Bronchial epithelial cell (primary cell): Measurements from ENCODE around the gene AMER2. TPM values are rescaled to one million over a fixed set of nuclear protein-coding genes. Genes with fewer than 3 reads are reported as not detected.

ENCODE experiments used
- total RNA-seq: library from RNA; depleted of rRNA; stranded (reverse); fragments of >200 nt; gene quantifications from 2 replicates; pipeline ENCODE4 v1.2.1, GENCODE V29; 2014

Gene AMER2
- total RNA-seq, 1 donor from 2014 or later: not detected

Other genes starting within 250 kb of the AMER2 start
- gene PABPC3, start 76.2 kb downstream of the AMER2 start, total RNA-seq: under 0.01 and 0.13 TPM in 2 replicates
- gene MTMR6, start 115.2 kb upstream of the AMER2 start, total RNA-seq: 22.0 and 22.1 TPM in 2 replicates
- gene NUP58, start 129.3 kb upstream of the AMER2 start, total RNA-seq: 105 and 133 TPM in 2 replicates
- not detected in 2 replicates for gene ATP8A2, start 199.7 kb upstream of the AMER2 start, total RNA-seq